GM19468 (cell line): ENCODE measurements around the gene SLC1A4.
"Not testable (repeated sequence)": the region's sequence is repeated elsewhere in the genome, so short reads cannot be mapped to it uniquely, and the experiment has no call there.

Experiments
- ATAC-seq: cut with Tn5 transposase; IDR thresholded peaks from one replicate; pipeline ENCODE4 v1.9.1; 2021; ENCODE audit warnings: mild to moderate bottlenecking, moderate library complexity, moderate number of reproducible peaks; ENCODE audit not compliant: unreplicated experiment; ENCODE audit errors: extremely low read depth

The SLC1A4 gene

DNA sequence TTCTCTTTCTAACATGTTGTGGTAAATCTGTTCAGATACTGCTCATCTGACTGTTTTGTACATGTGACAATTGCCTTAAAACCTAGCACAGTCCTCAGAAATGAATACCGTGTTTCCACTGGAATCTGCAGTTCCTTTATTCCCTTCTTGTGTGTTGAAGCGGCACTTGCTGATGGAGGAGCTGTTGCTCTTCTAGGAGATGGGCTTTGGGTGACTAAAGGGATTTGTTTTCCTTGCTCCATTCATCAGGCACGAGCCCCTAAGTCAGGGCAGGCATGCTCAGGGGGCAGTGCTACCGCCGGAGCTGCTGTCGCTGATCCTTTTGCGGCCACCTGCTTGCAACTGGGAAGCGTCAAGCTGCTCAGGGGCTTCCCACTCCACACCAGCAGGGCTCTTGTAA is 34.5 kb downstream of the SLC1A4 start:
- no peak for ATAC-seq

- no peak for ATAC-seq
Measured at GRCh38 chr2:65024149-65024829, 35.1 kb downstream of the SLC1A4 start.

DNA sequence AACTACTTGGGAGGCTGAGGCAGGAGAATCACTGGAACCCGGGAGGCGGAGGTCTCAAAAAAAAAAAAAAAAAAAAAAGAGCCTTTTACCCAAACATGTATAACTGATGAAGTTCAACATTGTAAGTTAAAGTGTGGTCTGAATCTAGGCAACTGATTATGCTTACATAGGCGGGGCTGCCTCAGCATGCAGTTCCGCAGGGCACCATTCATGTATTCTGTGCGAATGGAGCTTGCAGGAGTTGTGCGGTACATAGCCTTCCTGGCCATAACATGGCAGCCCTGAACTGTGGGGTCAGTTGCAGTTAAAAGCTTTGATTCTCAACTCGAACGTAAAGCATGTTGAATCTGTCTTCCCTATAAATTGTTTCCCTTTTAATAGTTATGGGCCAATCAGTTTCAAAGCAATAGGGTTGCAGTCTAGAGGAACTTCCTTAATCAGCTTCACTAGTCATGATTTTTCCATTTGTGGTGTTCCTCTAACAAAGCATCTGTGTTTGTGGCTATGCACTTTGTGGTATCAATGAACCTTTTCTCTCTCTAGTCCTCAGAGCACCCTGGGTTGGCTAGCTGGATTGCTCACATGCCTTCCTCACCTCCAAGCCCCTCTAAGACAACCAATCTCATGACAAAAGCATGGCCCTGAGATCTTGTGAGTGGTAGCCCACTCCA is 36.4 kb downstream of the SLC1A4 start:
- ATAC-seq = no peak

DNA sequence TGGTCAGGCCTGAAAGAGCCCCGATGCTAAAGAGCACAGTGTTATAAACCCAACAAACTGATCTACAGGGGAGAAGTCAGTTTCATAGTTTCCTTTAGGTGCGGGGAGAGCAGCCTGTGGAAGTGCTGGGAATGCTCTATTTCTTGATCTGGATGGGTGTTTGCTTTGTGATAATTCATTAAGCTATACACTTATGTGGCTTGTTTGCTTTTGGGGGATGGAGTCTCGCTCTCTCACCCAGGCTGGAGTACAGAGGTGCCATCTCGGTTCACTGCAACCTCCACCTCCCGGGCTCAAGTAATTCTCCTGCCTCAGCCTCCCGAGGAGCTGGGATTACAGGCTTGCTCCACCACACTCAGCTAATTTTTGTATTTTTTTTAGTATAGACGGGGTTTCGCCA is 37.0 kb downstream of the SLC1A4 start:
- no peak for ATAC-seq

GRCh38 chr2:65026704-65027464 is 37.7 kb downstream of the SLC1A4 start:
- no peak for ATAC-seq

GRCh38 chr2:65027616-65028244 is 38.5 kb downstream of the SLC1A4 start:
- ATAC-seq = no peak

DNA sequence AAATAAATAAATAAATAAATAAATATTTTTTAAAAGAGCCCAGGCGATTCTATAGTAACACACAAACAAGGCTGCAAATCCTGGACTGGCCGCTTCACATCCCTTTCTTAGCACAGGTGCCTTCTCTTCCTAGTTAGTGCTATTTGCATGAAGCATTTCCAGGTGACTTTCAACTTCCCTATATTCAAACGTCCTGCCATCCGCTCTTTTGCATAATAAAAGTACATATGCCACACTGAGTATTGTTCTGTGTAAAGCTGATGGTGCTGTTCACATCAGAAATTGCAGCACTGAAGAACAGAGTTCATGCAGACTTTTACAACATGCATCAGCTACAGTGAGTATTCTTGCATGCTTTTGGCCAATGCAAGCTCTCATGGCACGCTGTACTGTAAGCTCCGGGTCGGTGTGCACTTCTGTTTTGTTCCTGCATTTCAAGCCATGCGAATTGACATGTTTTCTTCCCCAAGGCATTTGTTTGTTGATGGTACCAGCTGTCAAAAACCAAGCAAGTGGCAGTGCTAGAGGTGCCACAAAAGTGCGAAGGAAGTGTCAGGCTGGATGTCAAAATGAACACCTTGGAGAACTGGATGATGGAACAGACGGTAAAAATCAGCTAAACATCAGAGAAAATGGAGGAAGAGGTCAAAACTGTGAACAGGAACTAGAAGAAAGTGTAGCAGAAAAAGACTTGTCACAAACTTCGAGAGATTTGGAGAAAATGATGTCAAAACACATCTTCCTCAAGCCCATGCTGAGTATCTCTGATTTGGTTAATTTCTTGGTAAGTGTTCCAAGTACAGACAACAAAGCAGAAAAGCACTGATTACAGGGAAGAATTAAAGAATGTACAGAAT is 41.5 kb downstream of the SLC1A4 start:
- no peak for ATAC-seq

- ATAC-seq = peak; percentile 31
Measured at GRCh38 chr2:65031341-65032018, 42.3 kb downstream of the SLC1A4 start.

DNA sequence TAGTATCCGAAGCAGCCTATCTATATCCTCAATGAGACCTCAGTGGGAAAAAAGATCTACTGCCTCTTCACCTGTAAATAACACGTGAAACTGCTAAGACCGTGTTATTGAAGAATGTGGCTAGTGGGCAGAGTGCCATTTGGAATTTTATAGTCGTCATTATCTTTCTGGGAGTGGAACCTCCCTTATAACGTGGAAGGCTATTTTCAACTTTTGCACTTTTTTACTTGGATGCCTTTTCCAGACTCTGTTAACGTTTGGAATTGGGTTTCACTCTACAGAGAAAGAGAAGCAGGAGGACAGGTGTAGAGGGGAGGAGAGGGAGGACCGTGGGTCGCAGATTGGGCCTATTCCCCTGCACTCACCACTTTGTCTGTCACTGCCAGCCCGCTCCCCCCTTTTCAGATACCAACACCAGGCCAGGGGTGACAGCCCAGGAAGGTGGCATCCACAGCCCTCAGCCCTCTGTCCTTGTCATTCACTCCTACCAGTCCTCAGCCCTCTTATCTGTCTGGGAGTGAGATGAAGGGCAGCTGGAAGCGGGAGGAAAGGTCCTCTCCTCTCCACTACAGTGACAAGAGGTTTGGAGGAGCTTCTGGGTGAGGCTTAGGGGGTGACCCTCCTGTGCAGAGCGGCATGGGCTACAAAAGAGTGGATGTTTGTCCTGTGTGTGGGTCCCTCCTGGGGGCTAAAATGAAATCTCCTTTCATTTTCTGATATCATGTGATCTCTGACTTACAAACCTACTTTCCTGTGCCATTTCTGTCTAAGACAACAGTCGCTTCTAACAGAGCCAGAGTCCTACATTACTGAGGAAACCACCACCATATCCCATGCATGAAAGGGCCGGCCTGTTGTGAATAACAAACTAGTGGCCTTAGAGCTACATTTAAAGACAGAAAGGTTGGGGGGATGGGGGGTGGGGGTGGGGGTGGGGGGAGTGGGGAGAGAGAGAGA is 43.1 kb downstream of the SLC1A4 start:
- ATAC-seq = no peak

- ATAC-seq = no peak
Measured at GRCh38 chr2:65033178-65033577, 44.0 kb downstream of the SLC1A4 start.

DNA sequence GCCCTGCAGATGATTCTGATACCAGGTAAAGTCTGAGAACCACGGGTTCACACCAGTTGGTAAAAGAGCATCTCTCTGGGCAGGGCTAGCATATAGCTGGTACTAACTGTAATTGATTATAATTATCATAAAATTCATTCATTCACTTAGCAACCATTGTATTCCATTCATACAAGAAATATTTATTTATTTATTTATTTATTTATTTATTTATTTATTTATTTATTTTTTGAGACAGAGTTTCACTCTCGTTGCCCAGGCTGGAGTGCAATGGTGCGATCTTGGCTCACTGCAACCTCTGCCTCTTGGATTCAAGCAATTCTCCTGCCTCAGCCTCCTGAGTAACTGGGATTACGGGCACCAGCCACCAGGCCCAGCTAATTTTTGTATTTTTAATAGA is 44.5 kb downstream of the SLC1A4 start:
- not testable (repeated sequence) for ATAC-seq

DNA sequence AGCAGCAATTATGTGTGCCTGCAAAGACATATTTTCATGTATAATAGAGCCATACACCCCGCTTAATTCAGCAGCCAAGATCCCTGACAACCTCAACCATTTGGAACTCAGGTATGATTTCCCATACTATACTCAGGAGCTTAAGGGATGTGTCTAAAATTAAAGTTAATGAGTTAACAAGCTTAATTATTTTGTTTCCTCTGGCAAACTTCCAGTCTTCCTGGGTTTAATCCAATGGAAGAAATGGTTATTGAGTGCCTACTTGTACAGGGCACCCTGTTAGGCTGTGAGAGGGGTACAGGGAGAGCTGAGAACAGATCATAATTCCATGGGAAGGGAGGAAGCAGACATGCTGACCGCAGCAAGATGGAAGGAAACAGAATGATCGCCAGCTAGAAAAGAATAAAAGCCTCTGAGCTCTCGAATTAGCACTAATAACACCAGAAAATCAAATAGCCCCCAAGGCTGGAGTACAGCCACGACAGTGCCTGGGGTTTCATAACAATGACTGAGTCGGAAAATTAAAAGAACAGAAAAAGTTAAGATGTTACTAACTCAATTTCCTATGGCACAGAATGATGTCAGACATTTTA is 46.2 kb downstream of the SLC1A4 start:
- no peak for ATAC-seq

DNA sequence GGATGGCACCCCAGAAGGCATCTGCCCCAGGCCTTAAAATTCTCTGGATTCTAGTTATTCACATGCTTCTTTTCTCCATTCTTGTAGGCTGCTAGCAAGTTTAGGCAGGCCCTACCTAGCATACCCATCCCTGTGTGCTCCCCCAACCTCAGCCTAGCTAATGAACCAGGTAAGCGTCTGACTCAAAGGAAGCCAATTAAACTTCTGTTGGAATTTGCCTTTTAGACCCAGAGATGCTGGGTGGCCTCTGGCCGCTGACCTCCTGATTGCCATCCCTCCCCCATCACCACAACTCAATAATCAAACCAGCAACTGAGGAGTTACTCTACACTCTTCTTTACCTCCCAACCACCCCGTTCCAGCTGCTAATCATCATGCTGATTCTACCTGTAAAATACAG is 48.0 kb downstream of the SLC1A4 start:
- no peak for ATAC-seq

DNA sequence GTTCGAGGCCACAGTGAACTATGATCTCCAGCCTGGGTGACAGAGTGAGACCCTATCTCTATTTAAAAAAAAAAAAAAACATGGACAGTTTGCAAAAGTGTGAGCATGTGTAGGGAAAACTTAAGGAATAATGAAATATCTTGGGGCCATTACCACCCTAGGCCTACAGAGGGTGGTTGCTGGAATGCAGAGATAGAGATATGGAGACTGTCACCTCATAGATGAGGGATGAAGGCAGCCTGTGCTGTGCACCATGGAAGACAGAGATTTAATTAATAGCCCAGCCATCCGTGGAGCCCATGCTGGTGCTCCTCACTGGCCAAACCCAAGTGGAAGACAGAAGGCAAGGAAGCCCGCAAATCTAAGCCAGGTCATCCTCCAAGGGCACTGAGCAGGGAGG is 50.4 kb downstream of the SLC1A4 start:
- no peak for ATAC-seq

- ATAC-seq = no peak
Measured at GRCh38 chr2:65040400-65041261, 51.4 kb downstream of the SLC1A4 start.

GRCh38 chr2:65043001-65043400 is 53.8 kb downstream of the SLC1A4 start:
- ATAC-seq = no peak

DNA sequence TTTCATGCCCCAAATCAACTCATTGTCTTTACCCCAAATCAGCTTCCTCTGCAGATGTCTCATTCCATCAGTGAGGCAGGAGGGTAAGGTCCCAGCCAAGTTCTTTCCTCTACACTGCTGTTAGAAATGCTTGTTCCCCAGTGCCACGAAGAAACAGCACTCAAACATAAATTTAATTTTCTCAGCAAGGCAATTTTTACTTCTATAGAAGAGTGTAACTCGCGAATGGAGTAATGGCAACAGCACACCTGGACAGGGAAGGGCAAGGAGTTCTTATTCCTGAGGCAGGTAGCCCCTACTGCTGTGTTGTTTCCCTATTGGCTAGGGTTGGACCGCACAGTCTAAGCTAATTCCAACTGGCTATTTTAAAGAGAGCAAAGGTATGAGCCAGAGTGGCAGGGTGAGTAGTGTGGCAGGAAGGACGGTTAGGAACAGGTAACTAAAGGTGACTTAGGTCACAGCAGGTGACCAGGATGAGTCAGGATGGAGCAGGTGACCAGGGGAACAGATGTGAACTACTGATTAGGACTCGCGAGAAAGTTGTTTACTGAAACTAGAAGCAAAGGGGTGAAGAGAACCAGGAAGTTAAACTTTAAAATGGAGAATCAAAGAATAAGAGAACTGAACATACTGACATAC is 55.0 kb downstream of the SLC1A4 start:
- no peak for ATAC-seq
